GM12872 (cell line): ENCODE results near the gene LARP7.

ENCODE experiments used
- TF ChIP-seq, protein P1 (sequence below): IDR thresholded peaks from 3 replicates; pipeline ENCODE4 v1.5.1; 2011; ENCODE audit warnings: low read depth, mild to moderate bottlenecking, low read length, moderate library complexity; ENCODE audit not compliant: insufficient read depth

LARP7 gene

GRCh38 chr4:112616984-112617383 lies 20.0 kb upstream of the LARP7 start:
- TF ChIP-seq, protein P1, sequence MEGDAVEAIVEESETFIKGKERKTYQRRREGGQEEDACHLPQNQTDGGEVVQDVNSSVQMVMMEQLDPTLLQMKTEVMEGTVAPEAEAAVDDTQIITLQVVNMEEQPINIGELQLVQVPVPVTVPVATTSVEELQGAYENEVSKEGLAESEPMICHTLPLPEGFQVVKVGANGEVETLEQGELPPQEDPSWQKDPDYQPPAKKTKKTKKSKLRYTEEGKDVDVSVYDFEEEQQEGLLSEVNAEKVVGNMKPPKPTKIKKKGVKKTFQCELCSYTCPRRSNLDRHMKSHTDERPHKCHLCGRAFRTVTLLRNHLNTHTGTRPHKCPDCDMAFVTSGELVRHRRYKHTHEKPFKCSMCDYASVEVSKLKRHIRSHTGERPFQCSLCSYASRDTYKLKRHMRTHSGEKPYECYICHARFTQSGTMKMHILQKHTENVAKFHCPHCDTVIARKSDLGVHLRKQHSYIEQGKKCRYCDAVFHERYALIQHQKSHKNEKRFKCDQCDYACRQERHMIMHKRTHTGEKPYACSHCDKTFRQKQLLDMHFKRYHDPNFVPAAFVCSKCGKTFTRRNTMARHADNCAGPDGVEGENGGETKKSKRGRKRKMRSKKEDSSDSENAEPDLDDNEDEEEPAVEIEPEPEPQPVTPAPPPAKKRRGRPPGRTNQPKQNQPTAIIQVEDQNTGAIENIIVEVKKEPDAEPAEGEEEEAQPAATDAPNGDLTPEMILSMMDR = no peak

DNA sequence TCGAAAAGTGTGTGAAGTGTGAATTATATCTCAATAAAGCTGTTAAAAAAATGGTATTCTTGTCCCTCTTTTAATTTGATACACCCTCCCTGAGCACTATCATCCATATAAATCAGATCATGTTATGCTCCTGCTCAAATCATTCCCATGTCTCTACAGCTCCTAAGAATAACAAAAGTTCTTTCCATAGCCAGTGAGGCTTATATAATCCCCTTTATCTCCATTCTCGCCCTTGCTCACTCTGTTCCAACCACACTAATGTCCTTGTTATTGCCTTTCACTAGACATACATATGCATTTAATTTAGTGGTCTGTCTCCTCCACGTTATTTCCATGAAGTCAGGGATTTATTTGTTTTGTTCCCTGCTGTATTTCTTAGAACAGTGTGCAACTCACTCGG lies 10.7 kb upstream of the LARP7 start:
- TF ChIP-seq, protein P1 = no peak

DNA sequence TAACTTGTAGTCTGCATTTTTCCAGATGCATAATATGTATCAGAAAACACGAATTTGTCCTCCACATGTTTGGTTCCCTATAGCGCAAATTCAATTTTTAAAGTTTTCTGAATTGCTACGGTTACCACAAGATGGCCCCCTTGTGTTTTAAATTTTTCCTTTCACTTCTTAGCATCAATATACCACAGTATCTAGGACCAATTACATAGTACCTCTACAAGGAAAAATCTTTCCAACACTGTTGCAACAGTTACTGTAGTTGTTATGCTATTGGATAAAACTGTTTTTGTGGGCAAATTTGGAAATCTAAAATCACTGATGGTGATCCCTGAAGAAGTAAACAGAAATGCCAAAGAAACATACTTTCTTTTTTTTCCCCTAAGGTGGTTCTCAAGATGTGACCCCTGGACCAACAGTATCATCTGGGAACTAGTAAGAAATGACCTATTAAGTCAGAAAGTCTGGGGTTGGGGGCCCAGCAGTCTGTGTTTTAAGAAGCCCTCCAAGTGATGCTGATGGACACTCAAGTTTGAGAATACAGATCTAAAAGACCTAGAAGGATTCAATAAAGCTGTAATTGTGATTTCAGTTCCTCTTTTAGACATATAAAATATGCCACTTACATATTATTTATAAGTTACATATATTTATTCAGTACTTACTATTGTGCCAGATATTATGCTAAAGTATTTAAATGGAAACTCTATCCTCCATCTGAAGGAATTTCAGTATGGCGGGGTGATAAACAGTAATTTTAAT lies 3.3 kb upstream of the LARP7 start:
- TF ChIP-seq, protein P1 = peak; percentile 49; the same call in 2 of the 3 replicates

DNA sequence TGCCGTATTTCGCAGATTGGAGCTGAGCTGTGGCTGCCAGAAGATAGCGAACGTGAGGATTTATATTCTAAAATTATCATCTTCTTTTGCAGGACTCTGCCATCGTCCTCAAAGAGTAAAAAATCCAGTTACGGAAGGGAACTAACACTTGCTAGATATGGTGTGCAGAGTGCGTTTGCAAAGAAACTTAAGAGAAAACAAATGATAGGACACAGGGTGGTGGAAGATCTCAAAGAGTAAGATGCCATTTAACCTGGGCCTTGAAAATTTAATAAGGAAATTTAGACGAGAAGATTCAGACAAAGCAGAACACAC lies 566 bp downstream of the LARP7 start:
- TF ChIP-seq, protein P1 = no peak

DNA sequence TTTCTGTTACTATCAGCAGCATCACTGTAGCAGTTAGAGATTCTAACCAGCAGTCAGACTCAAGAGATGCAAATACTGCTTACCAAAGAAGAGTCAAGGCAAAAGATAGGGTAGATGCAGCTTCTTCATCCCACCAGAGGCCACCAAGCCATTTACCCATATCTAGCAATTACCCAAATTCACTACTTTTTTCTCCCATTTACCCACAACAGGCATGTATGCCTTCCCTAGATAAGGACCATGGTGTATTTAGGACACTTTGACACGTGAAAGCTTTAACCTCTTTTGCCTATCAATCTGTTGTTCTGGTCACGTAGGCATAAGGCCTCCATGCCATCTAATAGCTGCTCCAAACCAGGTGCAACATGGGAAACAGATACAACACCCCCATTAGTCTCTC lies 5.6 kb downstream of the LARP7 start:
- TF ChIP-seq, protein P1 = no peak

- TF ChIP-seq, protein P1 = no peak
Observed at GRCh38 chr4:112645541-112646329, 8.8 kb downstream of the LARP7 start.

DNA sequence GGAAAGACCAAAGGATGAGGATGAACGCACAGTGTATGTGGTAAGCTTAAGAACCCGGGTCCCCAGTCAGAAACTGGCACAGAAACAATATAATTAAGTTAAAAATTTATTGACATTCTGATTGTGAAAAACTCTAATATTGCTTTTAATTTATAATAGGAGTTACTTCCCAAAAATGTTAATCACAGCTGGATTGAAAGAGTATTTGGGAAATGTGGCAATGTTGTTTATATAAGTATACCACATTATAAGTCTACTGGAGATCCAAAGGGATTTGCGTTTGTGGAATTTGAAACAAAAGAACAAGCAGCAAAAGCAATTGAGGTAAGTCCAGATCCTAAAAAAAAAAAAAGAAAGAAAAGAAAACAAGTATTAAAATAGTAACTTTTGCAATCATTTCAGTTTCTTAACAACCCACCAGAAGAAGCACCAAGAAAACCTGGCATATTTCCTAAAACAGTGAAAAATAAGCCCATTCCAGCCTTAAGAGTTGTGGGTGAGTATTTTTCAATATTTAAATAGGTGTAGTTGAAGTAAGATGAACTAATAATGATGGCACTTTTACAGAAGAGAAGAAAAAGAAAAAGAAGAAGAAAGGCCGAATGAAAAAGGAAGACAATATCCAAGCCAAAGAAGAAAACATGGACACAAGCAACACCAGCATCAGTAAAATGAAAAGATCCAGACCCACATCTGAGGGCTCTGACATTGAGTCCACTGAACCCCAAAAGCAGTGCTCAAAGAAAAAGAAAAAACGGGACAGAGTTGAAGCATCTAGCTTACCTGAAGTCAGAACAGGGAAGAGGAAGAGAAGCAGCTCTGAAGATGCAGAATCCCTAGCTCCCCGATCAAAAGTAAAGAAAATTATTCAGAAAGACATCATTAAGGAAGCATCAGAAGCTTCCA lies 9.9 kb downstream of the LARP7 start:
- TF ChIP-seq, protein P1 = no peak
